HepG2 (cell line): ENCODE data around the gene C20orf141. TPM values are rescaled to one million over a fixed set of nuclear protein-coding genes. Genes with fewer than 3 reads are reported as not detected.

ENCODE experiments used
- NONO ChIP-seq, 2 experiments: fragments of 450-650 bp in 1 of 2; sonication (generic) in 1 of 2; formaldehyde crosslinking in 1 of 2; IDR thresholded peaks in 1 of 2; conservative IDR thresholded peaks in 1 of 2; 2 replicates each; pipeline versions ENCODE4 v1.6.1 to v1.8.0; 2017 to 2022; ENCODE audit warnings: mild to moderate bottlenecking in 1 of 2, missing genetic modification reagents in 1 of 2, moderate library complexity in 1 of 2
- TBP ChIP-seq: sonication (generic); formaldehyde crosslinking; IDR thresholded peaks from 2 replicates; pipeline ENCODE4 v1.5.0; 2020; ENCODE audit warnings: missing genetic modification reagents
- ZNF773 ChIP-seq: sonication (generic); formaldehyde crosslinking; IDR thresholded peaks from 2 replicates; pipeline ENCODE4 v1.4.0; 2020; ENCODE audit warnings: missing genetic modification reagents, borderline replicate concordance
- polyA plus RNA-seq, 8 experiments: library from polyadenylated mRNA; depleted of rRNA in 3 of 8; stranded (reverse) in 7 of 8; unstranded in 1 of 8; fragments of >200 nt; fragmentation: Illumina TruSeq in 4 of 8; extraction: Trizol in 4 of 8; gene quantifications; 2 replicates each; pipeline versions ENCODE4 v1.2.1 to v1.2.3, GENCODE V29; 2011 to 2016; ENCODE audit warnings: low read depth in 4 of 8, missing spikeins in 1 of 8, mixed read lengths in 1 of 8; ENCODE audit not compliant: insufficient read depth in 1 of 8
- total RNA-seq, 5 experiments: library from RNA; depleted of rRNA; stranded (reverse); fragments of >200 nt; fragmentation: Illumina TruSeq; extraction: Trizol; gene quantifications; 2 replicates each; pipeline ENCODE4 v1.2.3, GENCODE V29; 2016; ENCODE audit warnings: low read depth in 1 of 5
- TF ChIP-seq, protein P1 (sequence below): sonication (generic); formaldehyde crosslinking; IDR thresholded peaks from 2 replicates; pipeline ENCODE4 v1.4.0; 2020; ENCODE audit warnings: missing genetic modification reagents
- TF ChIP-seq, protein P2 (sequence below): IDR thresholded peaks from 2 replicates; pipeline ENCODE4 v1.6.1; 2012; ENCODE audit warnings: inconsistent platforms
- TF ChIP-seq, protein P3 (sequence below): sonication (generic); formaldehyde crosslinking; IDR thresholded peaks from 2 replicates; pipeline ENCODE4 v1.5.1; 2020; ENCODE audit warnings: missing genetic modification reagents, mild to moderate bottlenecking, borderline replicate concordance
- TF ChIP-seq, protein P4 (sequence below): IDR thresholded peaks from 2 replicates; pipeline ENCODE4 v1.6.1; 2016; ENCODE audit warnings: missing compliant biosample characterization, missing genetic modification reagents, borderline replicate concordance
- TF ChIP-seq, protein P5 (sequence below): sonication (generic); formaldehyde crosslinking; IDR thresholded peaks from 2 replicates; pipeline ENCODE4 v1.4.0; 2020; ENCODE audit warnings: missing genetic modification reagents, mild to moderate bottlenecking, borderline replicate concordance
- TF ChIP-seq, protein P6 (sequence below): sonication (generic); formaldehyde crosslinking; IDR thresholded peaks from 2 replicates; pipeline ENCODE4 v1.4.0; 2020; ENCODE audit warnings: missing genetic modification reagents

C20orf141 gene
- total and polyA plus RNA-seq, 2 of the 13 experiments (the other 11 are each of a cell fraction or from before 2014, with no cell fraction given) = not detected

DNA sequence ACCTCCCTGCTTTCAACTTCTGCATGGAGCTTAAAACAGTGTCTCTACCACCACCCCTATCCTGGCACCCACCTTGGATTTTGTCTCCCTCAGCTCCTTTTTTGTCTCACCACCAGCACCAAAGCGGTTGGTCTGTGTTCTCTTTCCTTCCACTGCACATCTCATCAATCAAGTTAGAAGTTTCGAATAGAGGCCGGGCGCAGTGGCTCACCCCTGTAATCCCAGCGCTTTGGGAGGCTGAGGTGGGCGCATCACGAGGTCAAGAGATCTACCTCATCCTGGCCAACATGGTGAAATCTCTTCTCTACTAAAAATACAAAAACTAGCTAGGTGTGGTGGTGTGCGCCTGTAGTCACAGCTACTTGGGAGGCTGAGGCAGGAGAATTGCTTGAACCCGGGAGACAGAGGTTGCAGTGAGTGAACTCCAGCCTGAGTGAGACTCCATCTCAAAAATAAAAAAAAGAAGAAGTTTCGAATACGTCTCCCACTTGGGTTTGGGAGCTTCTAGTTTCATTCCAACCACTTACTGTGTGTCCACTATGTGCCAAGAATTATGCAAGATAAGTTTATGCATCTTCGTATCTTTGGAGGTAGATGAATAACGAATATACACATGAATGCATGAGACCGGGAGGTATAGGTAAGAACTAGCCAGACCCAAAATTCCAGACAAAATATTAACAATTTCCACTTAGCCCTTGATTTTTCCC lies 19.8 kb downstream of the C20orf141 start (continued):
- TF ChIP-seq, protein P1, sequence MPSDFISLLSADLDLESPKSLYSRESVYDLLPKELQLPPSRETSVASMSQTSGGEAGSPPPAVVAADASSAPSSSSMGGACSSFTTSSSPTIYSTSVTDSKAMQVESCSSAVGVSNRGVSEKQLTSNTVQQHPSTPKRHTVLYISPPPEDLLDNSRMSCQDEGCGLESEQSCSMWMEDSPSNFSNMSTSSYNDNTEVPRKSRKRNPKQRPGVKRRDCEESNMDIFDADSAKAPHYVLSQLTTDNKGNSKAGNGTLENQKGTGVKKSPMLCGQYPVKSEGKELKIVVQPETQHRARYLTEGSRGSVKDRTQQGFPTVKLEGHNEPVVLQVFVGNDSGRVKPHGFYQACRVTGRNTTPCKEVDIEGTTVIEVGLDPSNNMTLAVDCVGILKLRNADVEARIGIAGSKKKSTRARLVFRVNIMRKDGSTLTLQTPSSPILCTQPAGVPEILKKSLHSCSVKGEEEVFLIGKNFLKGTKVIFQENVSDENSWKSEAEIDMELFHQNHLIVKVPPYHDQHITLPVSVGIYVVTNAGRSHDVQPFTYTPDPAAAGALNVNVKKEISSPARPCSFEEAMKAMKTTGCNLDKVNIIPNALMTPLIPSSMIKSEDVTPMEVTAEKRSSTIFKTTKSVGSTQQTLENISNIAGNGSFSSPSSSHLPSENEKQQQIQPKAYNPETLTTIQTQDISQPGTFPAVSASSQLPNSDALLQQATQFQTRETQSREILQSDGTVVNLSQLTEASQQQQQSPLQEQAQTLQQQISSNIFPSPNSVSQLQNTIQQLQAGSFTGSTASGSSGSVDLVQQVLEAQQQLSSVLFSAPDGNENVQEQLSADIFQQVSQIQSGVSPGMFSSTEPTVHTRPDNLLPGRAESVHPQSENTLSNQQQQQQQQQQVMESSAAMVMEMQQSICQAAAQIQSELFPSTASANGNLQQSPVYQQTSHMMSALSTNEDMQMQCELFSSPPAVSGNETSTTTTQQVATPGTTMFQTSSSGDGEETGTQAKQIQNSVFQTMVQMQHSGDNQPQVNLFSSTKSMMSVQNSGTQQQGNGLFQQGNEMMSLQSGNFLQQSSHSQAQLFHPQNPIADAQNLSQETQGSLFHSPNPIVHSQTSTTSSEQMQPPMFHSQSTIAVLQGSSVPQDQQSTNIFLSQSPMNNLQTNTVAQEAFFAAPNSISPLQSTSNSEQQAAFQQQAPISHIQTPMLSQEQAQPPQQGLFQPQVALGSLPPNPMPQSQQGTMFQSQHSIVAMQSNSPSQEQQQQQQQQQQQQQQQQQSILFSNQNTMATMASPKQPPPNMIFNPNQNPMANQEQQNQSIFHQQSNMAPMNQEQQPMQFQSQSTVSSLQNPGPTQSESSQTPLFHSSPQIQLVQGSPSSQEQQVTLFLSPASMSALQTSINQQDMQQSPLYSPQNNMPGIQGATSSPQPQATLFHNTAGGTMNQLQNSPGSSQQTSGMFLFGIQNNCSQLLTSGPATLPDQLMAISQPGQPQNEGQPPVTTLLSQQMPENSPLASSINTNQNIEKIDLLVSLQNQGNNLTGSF (CRISPR knock-in tag) = no peak
- TF ChIP-seq, protein P2, sequence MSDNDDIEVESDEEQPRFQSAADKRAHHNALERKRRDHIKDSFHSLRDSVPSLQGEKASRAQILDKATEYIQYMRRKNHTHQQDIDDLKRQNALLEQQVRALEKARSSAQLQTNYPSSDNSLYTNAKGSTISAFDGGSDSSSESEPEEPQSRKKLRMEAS = no peak
- TF ChIP-seq, protein P3, sequence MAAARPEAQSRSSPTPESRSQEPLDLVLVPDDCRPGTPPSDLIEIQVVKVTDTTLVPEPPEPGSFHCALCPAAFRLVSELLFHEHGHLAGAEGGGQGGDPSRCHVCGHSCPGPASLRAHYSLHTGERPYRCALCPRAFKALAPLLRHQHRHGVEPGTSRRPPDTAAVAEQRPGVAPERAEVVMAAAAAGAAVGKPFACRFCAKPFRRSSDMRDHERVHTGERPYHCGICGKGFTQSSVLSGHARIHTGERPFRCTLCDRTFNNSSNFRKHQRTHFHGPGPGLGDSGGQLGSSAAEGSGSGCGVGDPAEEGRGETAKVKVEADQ (CRISPR knock-in tag) = no peak
- no peak for TF ChIP-seq ZNF773 (CRISPR knock-in tag)
- no peak for TF ChIP-seq TBP (CRISPR knock-in tag)
- TF ChIP-seq, protein P4, sequence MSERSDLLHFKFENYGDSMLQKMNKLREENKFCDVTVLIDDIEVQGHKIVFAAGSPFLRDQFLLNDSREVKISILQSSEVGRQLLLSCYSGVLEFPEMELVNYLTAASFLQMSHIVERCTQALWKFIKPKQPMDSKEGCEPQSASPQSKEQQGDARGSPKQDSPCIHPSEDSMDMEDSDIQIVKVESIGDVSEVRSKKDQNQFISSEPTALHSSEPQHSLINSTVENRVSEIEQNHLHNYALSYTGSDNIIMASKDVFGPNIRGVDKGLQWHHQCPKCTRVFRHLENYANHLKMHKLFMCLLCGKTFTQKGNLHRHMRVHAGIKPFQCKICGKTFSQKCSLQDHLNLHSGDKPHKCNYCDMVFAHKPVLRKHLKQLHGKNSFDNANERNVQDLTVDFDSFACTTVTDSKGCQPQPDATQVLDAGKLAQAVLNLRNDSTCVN (CRISPR knock-in tag) = no peak
- TF ChIP-seq, protein P5, sequence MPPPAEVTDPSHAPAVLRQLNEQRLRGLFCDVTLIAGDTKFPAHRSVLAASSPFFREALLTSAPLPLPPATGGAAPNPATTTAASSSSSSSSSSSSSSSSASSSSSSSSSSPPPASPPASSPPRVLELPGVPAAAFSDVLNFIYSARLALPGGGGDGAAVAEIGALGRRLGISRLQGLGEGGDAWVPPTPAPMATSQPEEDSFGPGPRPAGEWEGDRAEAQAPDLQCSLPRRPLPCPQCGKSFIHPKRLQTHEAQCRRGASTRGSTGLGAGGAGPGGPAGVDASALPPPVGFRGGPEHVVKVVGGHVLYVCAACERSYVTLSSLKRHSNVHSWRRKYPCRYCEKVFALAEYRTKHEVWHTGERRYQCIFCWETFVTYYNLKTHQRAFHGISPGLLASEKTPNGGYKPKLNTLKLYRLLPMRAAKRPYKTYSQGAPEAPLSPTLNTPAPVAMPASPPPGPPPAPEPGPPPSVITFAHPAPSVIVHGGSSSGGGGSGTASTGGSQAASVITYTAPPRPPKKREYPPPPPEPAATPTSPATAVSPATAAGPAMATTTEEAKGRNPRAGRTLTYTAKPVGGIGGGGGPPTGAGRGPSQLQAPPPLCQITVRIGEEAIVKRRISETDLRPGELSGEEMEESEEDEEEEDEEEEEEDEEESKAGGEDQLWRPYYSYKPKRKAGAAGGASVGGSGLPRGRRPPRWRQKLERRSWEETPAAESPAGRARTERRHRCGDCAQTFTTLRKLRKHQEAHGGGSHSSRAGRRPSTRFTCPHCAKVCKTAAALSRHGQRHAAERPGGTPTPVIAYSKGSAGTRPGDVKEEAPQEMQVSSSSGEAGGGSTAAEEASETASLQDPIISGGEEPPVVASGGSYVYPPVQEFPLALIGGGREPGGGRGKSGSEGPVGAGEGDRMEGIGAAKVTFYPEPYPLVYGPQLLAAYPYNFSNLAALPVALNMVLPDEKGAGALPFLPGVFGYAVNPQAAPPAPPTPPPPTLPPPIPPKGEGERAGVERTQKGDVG (CRISPR knock-in tag) = no peak
- TF ChIP-seq NONO (IDR thresholded peaks at IDR 0.05) = no peak
- no peak for TF ChIP-seq NONO (CRISPR knock-in tag; conservative IDR thresholded peaks at IDR 0.05)
- TF ChIP-seq, protein P6, sequence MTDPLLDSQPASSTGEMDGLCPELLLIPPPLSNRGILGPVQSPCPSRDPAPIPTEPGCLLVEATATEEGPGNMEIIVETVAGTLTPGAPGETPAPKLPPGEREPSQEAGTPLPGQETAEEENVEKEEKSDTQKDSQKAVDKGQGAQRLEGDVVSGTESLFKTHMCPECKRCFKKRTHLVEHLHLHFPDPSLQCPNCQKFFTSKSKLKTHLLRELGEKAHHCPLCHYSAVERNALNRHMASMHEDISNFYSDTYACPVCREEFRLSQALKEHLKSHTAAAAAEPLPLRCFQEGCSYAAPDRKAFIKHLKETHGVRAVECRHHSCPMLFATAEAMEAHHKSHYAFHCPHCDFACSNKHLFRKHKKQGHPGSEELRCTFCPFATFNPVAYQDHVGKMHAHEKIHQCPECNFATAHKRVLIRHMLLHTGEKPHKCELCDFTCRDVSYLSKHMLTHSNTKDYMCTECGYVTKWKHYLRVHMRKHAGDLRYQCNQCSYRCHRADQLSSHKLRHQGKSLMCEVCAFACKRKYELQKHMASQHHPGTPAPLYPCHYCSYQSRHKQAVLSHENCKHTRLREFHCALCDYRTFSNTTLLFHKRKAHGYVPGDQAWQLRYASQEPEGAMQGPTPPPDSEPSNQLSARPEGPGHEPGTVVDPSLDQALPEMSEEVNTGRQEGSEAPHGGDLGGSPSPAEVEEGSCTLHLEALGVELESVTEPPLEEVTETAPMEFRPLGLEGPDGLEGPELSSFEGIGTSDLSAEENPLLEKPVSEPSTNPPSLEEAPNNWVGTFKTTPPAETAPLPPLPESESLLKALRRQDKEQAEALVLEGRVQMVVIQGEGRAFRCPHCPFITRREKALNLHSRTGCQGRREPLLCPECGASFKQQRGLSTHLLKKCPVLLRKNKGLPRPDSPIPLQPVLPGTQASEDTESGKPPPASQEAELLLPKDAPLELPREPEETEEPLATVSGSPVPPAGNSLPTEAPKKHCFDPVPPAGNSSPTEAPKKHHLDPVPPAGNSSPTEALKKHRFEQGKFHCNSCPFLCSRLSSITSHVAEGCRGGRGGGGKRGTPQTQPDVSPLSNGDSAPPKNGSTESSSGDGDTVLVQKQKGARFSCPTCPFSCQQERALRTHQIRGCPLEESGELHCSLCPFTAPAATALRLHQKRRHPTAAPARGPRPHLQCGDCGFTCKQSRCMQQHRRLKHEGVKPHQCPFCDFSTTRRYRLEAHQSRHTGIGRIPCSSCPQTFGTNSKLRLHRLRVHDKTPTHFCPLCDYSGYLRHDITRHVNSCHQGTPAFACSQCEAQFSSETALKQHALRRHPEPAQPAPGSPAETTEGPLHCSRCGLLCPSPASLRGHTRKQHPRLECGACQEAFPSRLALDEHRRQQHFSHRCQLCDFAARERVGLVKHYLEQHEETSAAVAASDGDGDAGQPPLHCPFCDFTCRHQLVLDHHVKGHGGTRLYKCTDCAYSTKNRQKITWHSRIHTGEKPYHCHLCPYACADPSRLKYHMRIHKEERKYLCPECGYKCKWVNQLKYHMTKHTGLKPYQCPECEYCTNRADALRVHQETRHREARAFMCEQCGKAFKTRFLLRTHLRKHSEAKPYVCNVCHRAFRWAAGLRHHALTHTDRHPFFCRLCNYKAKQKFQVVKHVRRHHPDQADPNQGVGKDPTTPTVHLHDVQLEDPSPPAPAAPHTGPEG = no peak
